K562 (cell line): Measurements from ENCODE around the gene C14orf39.

Experiments
- MAX ChIP-seq: sonication (generic); formaldehyde crosslinking; IDR thresholded peaks from 2 replicates; pipeline ENCODE4 v1.9.0; 2022; ENCODE audit warnings: mild to moderate bottlenecking, missing genetic modification reagents
- TAF15 ChIP-seq: fragments of 200-400 bp; formaldehyde crosslinking; IDR thresholded peaks from 2 replicates; pipeline ENCODE4 v1.6.1; 2017; ENCODE audit warnings: mild to moderate bottlenecking, low read depth, low read length, moderate library complexity
- XRCC3 ChIP-seq: fragments of 450-650 bp; IDR thresholded peaks from 2 replicates; pipeline ENCODE4 v1.6.1; 2017; ENCODE audit warnings: mild to moderate bottlenecking, moderate library complexity

GRCh38 chr14:60514741-60515491 lies 29.1 kb upstream of the C14orf39 start:
- TF ChIP-seq MAX (no peak), XRCC3 (no peak), TAF15 (no peak)
